Measurements from ENCODE around the gene BAD.
"Not testable (repeated sequence)": the region's sequence is repeated elsewhere in the genome, so short reads cannot be mapped to it uniquely, and the experiment has no call there.

Gene BAD

GRCh38 chr11:64256300-64256699, 28.2 kb downstream of the BAD start:
- DNase-seq (ENCODE audit: low read depth, low spot score): no peak

GRCh38 chr11:64255135-64256128, 29.0 kb downstream of the BAD start:
- no peak for DNase-seq (ENCODE audit: low read depth, low spot score)

GRCh38 chr11:64254326-64254725, 30.1 kb downstream of the BAD start:
- no peak for DNase-seq (ENCODE audit: low read depth, low spot score)

GRCh38 chr11:64253481-64253880, 31.0 kb downstream of the BAD start:
- no peak for DNase-seq (ENCODE audit: low read depth, low spot score)

GRCh38 chr11:64253043-64253442, 31.4 kb downstream of the BAD start:
- no peak for DNase-seq (ENCODE audit: low read depth, low spot score)

- DNase-seq (ENCODE audit: low read depth, low spot score): no peak
Measured at GRCh38 chr11:64252003-64252872, 32.2 kb downstream of the BAD start.

- no peak for DNase-seq (ENCODE audit: low read depth, low spot score)
Measured at GRCh38 chr11:64251753-64252002, 32.8 kb downstream of the BAD start.

- DNase-seq (ENCODE audit: low read depth, low spot score): no peak
Measured at GRCh38 chr11:64251016-64251752, 33.3 kb downstream of the BAD start, which contains the start of gene PLCB3. Gene PLCB3, plus strand, starts transcription at chr11:64251530. Its CDS starts 120 bp downstream, at chr11:64251650.

- DNase-seq (ENCODE audit: low read depth, low spot score): no peak
Measured at GRCh38 chr11:64250415-64251015, 34.0 kb downstream of the BAD start.

- DNase-seq (ENCODE audit: low read depth, low spot score): no peak
Measured at GRCh38 chr11:64249563-64250414, 34.7 kb downstream of the BAD start.

- no peak for DNase-seq (ENCODE audit: low read depth, low spot score)
Measured at GRCh38 chr11:64249038-64249437, 35.4 kb downstream of the BAD start.

GRCh38 chr11:64248578-64248977, 35.9 kb downstream of the BAD start:
- no peak for DNase-seq (ENCODE audit: low read depth, low spot score)

- DNase-seq (ENCODE audit: low read depth, low spot score): no peak
Measured at GRCh38 chr11:64247729-64248531, 36.5 kb downstream of the BAD start.

GRCh38 chr11:64246871-64247728, 37.4 kb downstream of the BAD start, which contains the start of gene PPP1R14B:
Gene PPP1R14B, minus strand, starts transcription at chr11:64246943. Its CDS starts 270 bp downstream, at chr11:64246673.
- peak; percentile 45 for DNase-seq (ENCODE audit: low read depth, low spot score)

- not testable (repeated sequence) for DNase-seq (ENCODE audit: low read depth, low spot score)
Measured at GRCh38 chr11:64246621-64246870, 37.9 kb downstream of the BAD start.

GRCh38 chr11:64245797-64246620, 38.5 kb downstream of the BAD start:
- no peak for DNase-seq (ENCODE audit: low read depth, low spot score)

GRCh38 chr11:64245401-64245796, 39.1 kb downstream of the BAD start:
- DNase-seq (ENCODE audit: low read depth, low spot score): no peak

- no peak for DNase-seq (ENCODE audit: low read depth, low spot score)
Measured at GRCh38 chr11:64244966-64245365, 39.5 kb downstream of the BAD start.
